ENCODE results near the gene DYNLT4. TPM values are rescaled to one million over a fixed set of nuclear protein-coding genes. Genes with fewer than 3 reads are reported as not detected.
A peak's percentile ranks its signal among the peaks of the same experiment; 100 is the strongest.
"Not testable (repeated sequence)": the region's sequence is repeated elsewhere in the genome, so short reads cannot be mapped to it uniquely, and the experiment has no call there.

Gene DYNLT4
- total RNA-seq, 1 donor from 2014 or later = 0.31 TPM

DNA sequence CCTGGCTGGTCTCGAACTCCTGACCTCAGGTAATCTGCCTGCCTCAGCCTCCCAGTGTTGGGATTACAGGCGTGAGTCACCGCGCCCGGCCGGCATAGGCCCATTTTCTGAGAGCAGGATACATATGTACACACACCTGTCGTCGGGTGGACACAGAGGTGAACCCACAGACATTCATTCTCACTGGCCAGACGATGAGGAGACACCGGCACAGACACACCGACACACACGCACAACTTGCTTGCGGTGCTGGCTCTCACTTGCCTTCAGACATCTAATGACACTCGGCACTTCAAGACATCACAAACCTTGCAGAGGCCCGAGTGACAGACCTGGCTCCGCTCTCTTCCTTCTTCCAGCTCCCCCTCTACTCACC lies 35.3 kb upstream of the DYNLT4 start:
- no peaks in the 10 kb centered on the region for H3K36me3 Mint-ChIP-seq
- TF ChIP-seq, protein P1, sequence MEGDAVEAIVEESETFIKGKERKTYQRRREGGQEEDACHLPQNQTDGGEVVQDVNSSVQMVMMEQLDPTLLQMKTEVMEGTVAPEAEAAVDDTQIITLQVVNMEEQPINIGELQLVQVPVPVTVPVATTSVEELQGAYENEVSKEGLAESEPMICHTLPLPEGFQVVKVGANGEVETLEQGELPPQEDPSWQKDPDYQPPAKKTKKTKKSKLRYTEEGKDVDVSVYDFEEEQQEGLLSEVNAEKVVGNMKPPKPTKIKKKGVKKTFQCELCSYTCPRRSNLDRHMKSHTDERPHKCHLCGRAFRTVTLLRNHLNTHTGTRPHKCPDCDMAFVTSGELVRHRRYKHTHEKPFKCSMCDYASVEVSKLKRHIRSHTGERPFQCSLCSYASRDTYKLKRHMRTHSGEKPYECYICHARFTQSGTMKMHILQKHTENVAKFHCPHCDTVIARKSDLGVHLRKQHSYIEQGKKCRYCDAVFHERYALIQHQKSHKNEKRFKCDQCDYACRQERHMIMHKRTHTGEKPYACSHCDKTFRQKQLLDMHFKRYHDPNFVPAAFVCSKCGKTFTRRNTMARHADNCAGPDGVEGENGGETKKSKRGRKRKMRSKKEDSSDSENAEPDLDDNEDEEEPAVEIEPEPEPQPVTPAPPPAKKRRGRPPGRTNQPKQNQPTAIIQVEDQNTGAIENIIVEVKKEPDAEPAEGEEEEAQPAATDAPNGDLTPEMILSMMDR (IDR thresholded peaks at IDR 0.05; ENCODE audit: unreplicated experiment) = no peak
- H3K27me3 Mint-ChIP-seq (ENCODE audit: low read depth) = peaks cover 26% of the 10 kb centered on the region
- H3K9me3 Mint-ChIP-seq = no peaks in the 10 kb centered on the region
- no peak for DNase-seq (ENCODE audit: low spot score in 2 of 2, unreplicated experiment in 2 of 2)
- H3K4me3 Mint-ChIP-seq = peak overlapping the region; percentile 58
- peaks cover 3% of the 10 kb centered on the region for H3K4me1 Mint-ChIP-seq
- H3K27ac Mint-ChIP-seq = no peak overlapping the region

DNA sequence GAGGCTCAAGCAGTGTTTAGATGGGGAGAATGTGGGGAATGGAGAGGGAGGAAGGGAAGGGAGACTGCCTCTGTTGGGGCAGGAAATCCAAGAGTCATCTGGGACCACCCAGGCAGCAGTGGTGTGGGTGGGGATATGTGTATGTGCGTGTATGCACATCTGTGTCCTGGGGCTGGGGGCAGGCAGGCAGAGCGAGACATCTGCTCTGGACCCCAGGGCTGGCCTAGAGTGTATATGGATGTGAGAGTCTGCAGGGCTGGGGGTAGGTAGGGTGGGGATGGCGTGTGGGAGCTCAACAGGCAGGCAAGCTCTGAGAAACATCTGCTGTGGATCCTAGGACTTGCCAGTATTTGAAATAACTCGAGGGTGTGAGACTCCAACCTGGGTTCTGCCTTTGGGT lies 32.4 kb upstream of the DYNLT4 start:
- H3K9me3 Mint-ChIP-seq = no peaks in the 10 kb centered on the region
- no peak for DNase-seq (ENCODE audit: low spot score in 2 of 2, unreplicated experiment in 2 of 2)
- H3K36me3 Mint-ChIP-seq = no peaks in the 10 kb centered on the region
- H3K27me3 Mint-ChIP-seq (ENCODE audit: low read depth) = peaks cover 21% of the 10 kb centered on the region
- no peak overlapping the region for H3K4me3 Mint-ChIP-seq
- TF ChIP-seq, protein P1 (IDR thresholded peaks at IDR 0.05; ENCODE audit: unreplicated experiment) = no peak
- peak overlapping the region; percentile 50 for H3K27ac Mint-ChIP-seq
- peaks cover 6% of the 10 kb centered on the region for H3K4me1 Mint-ChIP-seq

DNA sequence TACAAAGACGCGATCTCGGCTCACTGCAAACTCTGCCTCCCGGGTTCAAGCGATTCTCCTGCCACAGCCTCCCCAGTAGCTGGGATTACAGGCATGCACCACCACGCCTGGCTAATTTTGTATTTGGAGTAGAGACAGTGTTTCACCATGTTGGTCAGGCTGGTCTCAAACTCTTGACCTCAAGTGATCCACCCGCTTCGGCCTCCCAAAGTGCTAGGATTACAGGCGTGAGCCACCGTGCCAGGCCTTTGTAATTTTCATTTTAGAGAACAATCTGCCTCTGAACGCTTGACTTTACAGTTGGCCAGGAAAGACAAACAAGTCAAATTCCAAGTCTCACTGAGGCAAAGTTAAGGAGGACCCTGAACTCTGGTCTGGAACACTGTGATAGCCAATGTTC lies 31.1 kb upstream of the DYNLT4 start:
- H3K4me3 Mint-ChIP-seq; H3K27ac Mint-ChIP-seq; DNase-seq (ENCODE audit: low spot score in 2 of 2, unreplicated experiment in 2 of 2); H3K9me3 Mint-ChIP-seq; H3K36me3 Mint-ChIP-seq; H3K4me1 Mint-ChIP-seq: not testable (repeated sequence)
- peaks cover 16% of the 10 kb centered on the region for H3K27me3 Mint-ChIP-seq (ENCODE audit: low read depth)

DNA sequence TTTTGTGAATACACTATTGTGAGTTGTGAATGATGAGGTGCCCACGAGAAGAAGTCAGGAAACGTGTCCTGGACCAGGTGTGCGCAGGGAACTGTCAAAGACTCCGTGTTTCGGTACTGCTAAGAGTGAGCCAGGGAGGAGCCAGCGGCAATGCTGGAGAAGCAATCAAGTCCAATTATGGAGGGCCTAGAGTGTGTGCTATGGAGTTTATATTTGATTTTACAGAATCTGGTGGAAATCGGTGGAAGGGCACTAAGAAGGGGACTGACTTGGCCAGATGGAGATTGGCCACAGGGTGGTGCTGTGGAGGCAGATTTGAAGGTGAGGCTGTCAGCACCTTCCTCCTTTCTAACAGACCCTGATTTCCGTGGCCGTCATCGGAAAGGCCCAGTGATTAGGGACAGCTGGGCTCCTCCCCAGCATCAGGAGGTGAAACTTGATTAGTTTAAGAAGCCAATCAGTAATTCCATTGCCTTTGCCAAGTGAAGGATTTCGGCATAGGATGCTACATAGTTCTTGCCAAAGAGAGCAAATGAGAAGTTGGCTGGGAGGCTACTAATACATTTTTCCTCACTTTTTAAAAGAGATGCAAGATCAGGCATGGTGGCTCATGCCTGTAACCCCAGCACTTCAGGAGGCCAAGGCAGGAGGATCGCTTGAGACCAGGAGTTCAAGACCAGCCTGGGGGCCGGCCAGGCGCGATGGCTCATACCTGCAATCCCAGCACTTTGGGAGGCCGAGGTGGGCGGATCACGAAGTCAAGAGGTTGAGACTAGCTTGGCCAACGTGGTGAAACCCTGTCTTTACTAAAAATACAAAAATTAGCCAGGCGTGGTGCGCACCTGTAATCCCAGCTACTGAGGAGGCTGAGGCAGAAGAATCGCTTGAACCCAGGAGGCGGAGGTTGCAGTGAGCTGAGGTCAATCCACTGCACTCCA lies 28.9 kb upstream of the DYNLT4 start:
- Mint-ChIP-seq H3K4me1 (peaks cover 21% of the 10 kb centered on the region), H3K27ac (peak overlapping the region; percentile 17), H3K9me3 (no peaks in the 10 kb centered on the region), H3K36me3 (no peaks in the 10 kb centered on the region), H3K4me3 (no peak overlapping the region), H3K27me3 (ENCODE audit: low read depth) (peaks cover under 1% of the 10 kb centered on the region)
- TF ChIP-seq, protein P1 (IDR thresholded peaks at IDR 0.05; ENCODE audit: unreplicated experiment) = peak; percentile 76
- peak; percentile 58 to 88 for DNase-seq (ENCODE audit: low spot score in 2 of 2, unreplicated experiment in 2 of 2)

DNA sequence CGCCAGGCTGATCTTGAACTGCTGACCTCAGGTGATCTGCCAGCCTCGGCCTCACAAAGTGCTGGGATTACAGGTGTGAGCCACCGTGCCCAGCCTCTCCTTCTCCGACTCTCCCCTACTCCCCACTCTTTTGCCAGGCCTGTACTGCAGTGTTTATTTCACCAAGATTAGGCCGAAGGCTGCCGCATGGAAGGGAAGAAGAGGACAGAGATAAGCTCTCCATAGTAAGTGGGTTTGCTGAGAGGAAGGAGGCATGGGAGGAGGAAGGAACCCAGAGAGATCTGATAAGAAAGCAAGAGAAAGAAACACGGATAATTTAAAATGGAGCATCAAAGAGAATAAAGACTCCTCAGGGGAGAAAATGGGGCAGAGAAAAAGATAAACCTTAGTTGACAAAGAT lies 27.2 kb upstream of the DYNLT4 start:
- Mint-ChIP-seq H3K27me3 (ENCODE audit: low read depth) (no peaks in the 10 kb centered on the region), H3K4me1 (peaks cover 22% of the 10 kb centered on the region), H3K36me3 (no peaks in the 10 kb centered on the region), H3K9me3 (no peaks in the 10 kb centered on the region), H3K27ac (no peak overlapping the region), H3K4me3 (no peak overlapping the region)
- TF ChIP-seq, protein P1 (IDR thresholded peaks at IDR 0.05; ENCODE audit: unreplicated experiment) = no peak
- DNase-seq (ENCODE audit: low spot score in 2 of 2, unreplicated experiment in 2 of 2) = no peak

DNA sequence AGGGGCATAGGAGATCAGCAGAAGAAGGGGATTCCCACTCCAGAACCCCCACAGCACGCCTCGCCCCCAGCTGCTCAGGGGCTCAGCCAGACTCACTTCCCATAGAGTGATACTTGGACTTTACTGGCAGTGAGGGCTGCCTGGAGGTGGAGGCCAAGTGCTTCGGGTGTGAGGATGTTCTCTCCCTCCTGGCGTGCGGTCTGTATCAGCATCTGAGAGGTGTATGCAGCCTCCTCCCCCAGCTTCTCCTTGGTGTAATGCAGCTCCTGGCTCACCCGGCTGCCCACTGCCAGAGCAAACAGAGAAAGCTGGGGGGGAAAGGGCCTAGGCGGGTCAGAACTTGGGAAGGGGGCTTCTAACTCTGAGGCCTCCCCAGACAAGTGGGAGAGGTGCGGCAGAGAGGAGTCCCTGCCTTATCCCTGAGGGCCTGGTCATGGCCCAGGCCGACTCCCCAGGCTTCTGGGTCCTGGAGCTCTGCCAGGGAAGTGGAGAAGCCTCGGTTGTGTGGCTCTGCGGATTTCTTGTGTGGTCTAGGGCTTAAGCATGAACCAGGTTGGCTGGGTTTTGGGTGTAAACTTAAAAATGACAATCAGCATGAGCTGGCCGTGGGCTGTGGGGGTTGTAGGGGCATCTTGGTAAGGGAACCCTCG lies 25.0 kb upstream of the DYNLT4 start:
- Mint-ChIP-seq H3K27me3 (ENCODE audit: low read depth) (no peaks in the 10 kb centered on the region), H3K9me3 (no peaks in the 10 kb centered on the region), H3K4me3 (no peak overlapping the region), H3K4me1 (peaks cover 22% of the 10 kb centered on the region), H3K27ac (peak overlapping the region; percentile 72), H3K36me3 (no peaks in the 10 kb centered on the region)
- DNase-seq (ENCODE audit: low spot score in 2 of 2, unreplicated experiment in 2 of 2) = no peak
- TF ChIP-seq, protein P1 (IDR thresholded peaks at IDR 0.05; ENCODE audit: unreplicated experiment) = no peak
